Fibroblast of upper back skin (primary cell): ENCODE measurements around the gene AQP2.

Experiments
- DNase-seq: peaks from one replicate; pipeline ENCODE4 v3.0.0-alpha.2; 2013

AQP2 gene

GRCh38 chr12:49920915-49921286, 29.6 kb upstream of the AQP2 start:
- DNase-seq = no peak

GRCh38 chr12:49921299-49921698, 29.2 kb upstream of the AQP2 start:
- DNase-seq = no peak

GRCh38 chr12:49921936-49922335, 28.6 kb upstream of the AQP2 start:
- DNase-seq = no peak

- DNase-seq = no peak
Measured at GRCh38 chr12:49922349-49923034, 28.0 kb upstream of the AQP2 start.

- no peak for DNase-seq
Measured at GRCh38 chr12:49923035-49923644, 27.4 kb upstream of the AQP2 start.

GRCh38 chr12:49923880-49924556, 26.5 kb upstream of the AQP2 start:
- no peak for DNase-seq

GRCh38 chr12:49924628-49925246, 25.8 kb upstream of the AQP2 start:
- DNase-seq = no peak

- DNase-seq = no peak
Measured at GRCh38 chr12:49925433-49926204, 24.9 kb upstream of the AQP2 start.

- DNase-seq = no peak
Measured at GRCh38 chr12:49928471-49928870, 22.1 kb upstream of the AQP2 start.

GRCh38 chr12:49929581-49929980, 21.0 kb upstream of the AQP2 start:
- DNase-seq = no peak

GRCh38 chr12:49930515-49931288, 19.8 kb upstream of the AQP2 start:
- peak; percentile 53 for DNase-seq

- no peak for DNase-seq
Measured at GRCh38 chr12:49932023-49932422, 18.5 kb upstream of the AQP2 start.

GRCh38 chr12:49932533-49933130, 17.9 kb upstream of the AQP2 start:
- no peak for DNase-seq

GRCh38 chr12:49933796-49934195, 16.7 kb upstream of the AQP2 start:
- peak; percentile 49 for DNase-seq

- DNase-seq = no peak
Measured at GRCh38 chr12:49934505-49934904, 16.0 kb upstream of the AQP2 start.

GRCh38 chr12:49936925-49937324, 13.6 kb upstream of the AQP2 start:
- DNase-seq = no peak

GRCh38 chr12:49937639-49938300, 12.8 kb upstream of the AQP2 start:
- DNase-seq = no peak

GRCh38 chr12:49939307-49939706, 11.2 kb upstream of the AQP2 start:
- DNase-seq = no peak

GRCh38 chr12:49939707-49940106, 10.8 kb upstream of the AQP2 start:
- no peak for DNase-seq

- no peak for DNase-seq
Measured at GRCh38 chr12:49941556-49942511, 8.7 kb upstream of the AQP2 start.
